Measurements from ENCODE around the gene JHY. TPM values are rescaled to one million over a fixed set of nuclear protein-coding genes. Genes with fewer than 3 reads are reported as not detected.

The JHY gene
- polyA plus RNA-seq (2013, experiment 1 of 4): 1.5 TPM
- 1.7 TPM for polyA plus RNA-seq (2013, experiment 2 of 4)
- 2.0 TPM for polyA plus RNA-seq (2013, experiment 3 of 4)
- 2.1 TPM for polyA plus RNA-seq (2013, experiment 4 of 4)

DNA sequence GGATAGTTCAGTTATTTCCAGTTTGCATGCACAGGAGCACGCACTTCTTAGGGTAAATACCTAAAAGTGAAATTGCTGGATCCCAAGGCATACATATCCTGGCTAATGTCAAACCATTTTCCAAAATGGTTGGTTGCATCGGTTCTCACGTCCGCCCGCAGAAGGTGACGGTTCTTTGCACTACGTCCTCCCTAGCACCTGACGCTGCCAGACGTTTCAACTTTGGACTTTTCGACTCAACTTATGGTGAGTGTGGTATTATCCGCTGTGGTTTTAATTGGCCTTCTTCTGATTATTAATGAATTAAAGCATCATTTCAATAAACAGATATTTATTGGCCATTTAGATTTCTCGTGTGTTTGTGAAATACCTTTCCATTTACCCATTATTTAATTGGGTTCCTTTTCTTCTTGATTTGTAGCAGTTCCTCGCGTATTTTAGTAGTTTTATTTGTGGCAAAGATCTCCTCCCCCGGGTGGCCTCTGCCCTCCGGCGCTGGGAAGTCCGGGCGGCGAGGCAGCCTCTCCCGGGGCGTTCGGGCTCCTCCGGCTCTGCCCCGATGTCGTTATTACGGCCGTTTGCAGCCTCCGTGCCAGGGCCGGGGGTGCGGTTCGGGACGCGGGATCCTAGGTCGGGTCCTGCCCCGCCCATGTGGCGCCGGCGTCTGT is at the start of gene JHY:
JHY (plus strand) TSS at position 571 of the 668 bp plus-strand sequence. CDS start 3,091 bp downstream, outside the sequence.
- H3K27me3 ChIP-seq (ENCODE audit: control insufficient read depth, insufficient read depth, low read length, poor library complexity, severe bottlenecking): peaks cover 26% of the 10 kb centered on the region
- no peak within 1 kb of the TSS for H3K27ac ChIP-seq (ENCODE audit: insufficient read depth, low read depth, low read length, poor library complexity, severe bottlenecking)
- no peaks in the 10 kb centered on the region for H3K9me3 ChIP-seq (ENCODE audit: control insufficient read depth, low read length)
- no peaks in the 10 kb centered on the region for H3K36me3 ChIP-seq (ENCODE audit: control insufficient read depth, insufficient read depth, low read length)
- 24% methylated on average over 36 to 38 of the region's 39 CpGs for WGBS, 2 experiments
- H3K4me3 ChIP-seq (ENCODE audit: insufficient read depth, low read depth, low read length): peak within 1 kb of the TSS; percentile 58
- H3K4me1 ChIP-seq (ENCODE audit: control insufficient read depth, insufficient read depth, low read length): no peaks in the 10 kb centered on the region

DNA sequence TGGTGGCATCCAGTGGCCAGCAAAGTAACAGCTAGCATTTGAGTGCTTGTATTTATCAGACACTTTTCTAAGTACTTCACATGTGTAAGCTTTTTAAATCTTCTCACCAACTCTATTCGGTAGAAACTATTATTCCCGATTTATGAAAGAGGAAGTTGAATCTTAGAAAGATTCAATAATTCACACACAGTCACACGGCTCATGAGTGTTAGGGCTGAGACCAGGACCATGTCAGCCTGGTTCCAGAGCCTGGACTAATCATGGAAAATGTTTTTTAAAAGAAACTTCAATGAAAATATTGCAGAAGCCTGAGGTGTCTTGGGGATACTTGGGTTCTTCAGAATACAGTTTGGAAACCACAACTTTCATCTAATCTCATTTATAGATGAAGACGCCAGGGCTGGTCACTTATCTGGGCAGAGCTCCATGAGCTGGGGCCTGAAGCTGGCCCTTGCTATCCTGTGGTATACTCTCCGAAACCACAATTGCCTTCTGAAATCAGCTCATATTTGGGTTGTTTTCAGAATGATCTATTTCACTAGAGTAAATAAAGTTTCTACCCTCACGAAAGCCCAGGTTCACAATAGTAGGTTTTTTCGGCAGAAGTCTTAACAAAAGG is 48.6 kb upstream of the JHY start:
- 94 to 97% methylated on average over 7 of the region's 7 CpGs for WGBS, 2 experiments
- no peak overlapping the region for H3K27ac ChIP-seq (ENCODE audit: insufficient read depth, low read depth, low read length, poor library complexity, severe bottlenecking)

DNA sequence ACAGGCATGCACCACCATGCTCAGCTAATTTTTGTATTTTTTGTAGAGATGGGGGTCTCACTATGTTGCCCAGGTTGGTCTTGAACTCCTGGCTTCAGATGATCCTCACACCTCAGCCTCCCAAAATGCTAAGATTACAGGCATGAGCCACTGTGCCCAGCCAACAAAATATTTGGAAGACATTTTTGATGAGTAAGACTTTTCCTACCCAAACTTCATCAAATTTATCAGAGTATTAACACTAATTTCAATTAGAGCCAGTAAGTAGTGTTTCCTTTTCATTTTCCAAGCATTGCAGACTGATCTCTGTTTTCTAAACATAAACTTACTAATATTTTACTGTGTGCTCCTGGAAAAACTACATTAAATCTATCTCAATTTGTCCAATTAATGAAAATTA is 45.6 kb upstream of the JHY start:
- no peak overlapping the region for H3K4me3 ChIP-seq (ENCODE audit: insufficient read depth, low read depth, low read length)
- H3K27ac ChIP-seq (ENCODE audit: insufficient read depth, low read depth, low read length, poor library complexity, severe bottlenecking): no peak overlapping the region
- no peaks in the 10 kb centered on the region for H3K9me3 ChIP-seq (ENCODE audit: control insufficient read depth, low read length)
- peaks cover 8% of the 10 kb centered on the region for H3K4me1 ChIP-seq (ENCODE audit: control insufficient read depth, insufficient read depth, low read length)
- no peaks in the 10 kb centered on the region for H3K27me3 ChIP-seq (ENCODE audit: control insufficient read depth, insufficient read depth, low read length, poor library complexity, severe bottlenecking)
- no peaks in the 10 kb centered on the region for H3K36me3 ChIP-seq (ENCODE audit: control insufficient read depth, insufficient read depth, low read length)

More for the DNA sequence above, 48.6 kb upstream of the JHY start:
- peaks cover 8% of the 10 kb centered on the region for H3K4me1 ChIP-seq (ENCODE audit: control insufficient read depth, insufficient read depth, low read length)
- H3K4me3 ChIP-seq (ENCODE audit: insufficient read depth, low read depth, low read length): no peak overlapping the region
- no peaks in the 10 kb centered on the region for H3K27me3 ChIP-seq (ENCODE audit: control insufficient read depth, insufficient read depth, low read length, poor library complexity, severe bottlenecking)
- no peaks in the 10 kb centered on the region for H3K9me3 ChIP-seq (ENCODE audit: control insufficient read depth, low read length)
- H3K36me3 ChIP-seq (ENCODE audit: control insufficient read depth, insufficient read depth, low read length): no peaks in the 10 kb centered on the region

DNA sequence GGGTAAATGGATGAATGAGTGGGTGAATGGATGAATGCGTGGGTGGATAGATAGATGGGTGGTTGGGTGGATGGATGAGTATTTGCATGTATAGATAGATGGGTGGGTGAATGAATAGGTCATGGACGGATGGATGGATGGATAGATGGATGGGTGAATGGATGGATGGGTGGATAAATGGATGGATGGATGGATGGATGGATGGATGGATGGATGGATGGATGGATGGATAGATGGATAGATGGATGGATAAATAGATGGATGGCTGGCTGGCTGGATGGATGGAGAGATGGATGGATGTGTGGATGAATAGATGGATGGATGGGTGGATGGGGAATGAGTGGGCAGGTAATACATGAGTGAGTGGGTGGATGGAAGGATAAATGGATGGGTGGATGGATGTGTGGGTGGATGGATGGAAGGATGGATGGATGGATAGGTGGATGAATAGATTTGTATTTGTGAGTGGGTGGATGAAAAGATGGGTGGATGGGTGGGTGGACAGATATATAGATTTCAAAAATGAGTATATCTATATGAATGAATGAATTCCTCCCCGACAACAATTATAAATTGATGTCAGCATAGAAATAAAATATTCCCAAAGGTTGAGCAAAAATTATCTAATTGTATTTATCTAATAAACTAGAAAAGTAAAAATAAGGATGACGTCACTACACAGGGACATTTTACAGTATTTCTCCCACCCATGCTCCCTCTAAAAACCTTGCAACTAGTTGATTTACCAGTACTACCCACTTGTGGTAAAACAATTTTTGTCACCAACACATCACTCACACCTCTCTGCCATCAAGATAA is 44.8 kb upstream of the JHY start:
- WGBS, 2 experiments: 93 to 96% methylated on average over 3 of the region's 4 CpGs
- no peaks in the 10 kb centered on the region for H3K9me3 ChIP-seq (ENCODE audit: control insufficient read depth, low read length)
- H3K27me3 ChIP-seq (ENCODE audit: control insufficient read depth, insufficient read depth, low read length, poor library complexity, severe bottlenecking): no peaks in the 10 kb centered on the region
- peaks cover 5% of the 10 kb centered on the region for H3K4me1 ChIP-seq (ENCODE audit: control insufficient read depth, insufficient read depth, low read length)
- no peak overlapping the region for H3K27ac ChIP-seq (ENCODE audit: insufficient read depth, low read depth, low read length, poor library complexity, severe bottlenecking)
- no peak overlapping the region for H3K4me3 ChIP-seq (ENCODE audit: insufficient read depth, low read depth, low read length)
- no peaks in the 10 kb centered on the region for H3K36me3 ChIP-seq (ENCODE audit: control insufficient read depth, insufficient read depth, low read length)

DNA sequence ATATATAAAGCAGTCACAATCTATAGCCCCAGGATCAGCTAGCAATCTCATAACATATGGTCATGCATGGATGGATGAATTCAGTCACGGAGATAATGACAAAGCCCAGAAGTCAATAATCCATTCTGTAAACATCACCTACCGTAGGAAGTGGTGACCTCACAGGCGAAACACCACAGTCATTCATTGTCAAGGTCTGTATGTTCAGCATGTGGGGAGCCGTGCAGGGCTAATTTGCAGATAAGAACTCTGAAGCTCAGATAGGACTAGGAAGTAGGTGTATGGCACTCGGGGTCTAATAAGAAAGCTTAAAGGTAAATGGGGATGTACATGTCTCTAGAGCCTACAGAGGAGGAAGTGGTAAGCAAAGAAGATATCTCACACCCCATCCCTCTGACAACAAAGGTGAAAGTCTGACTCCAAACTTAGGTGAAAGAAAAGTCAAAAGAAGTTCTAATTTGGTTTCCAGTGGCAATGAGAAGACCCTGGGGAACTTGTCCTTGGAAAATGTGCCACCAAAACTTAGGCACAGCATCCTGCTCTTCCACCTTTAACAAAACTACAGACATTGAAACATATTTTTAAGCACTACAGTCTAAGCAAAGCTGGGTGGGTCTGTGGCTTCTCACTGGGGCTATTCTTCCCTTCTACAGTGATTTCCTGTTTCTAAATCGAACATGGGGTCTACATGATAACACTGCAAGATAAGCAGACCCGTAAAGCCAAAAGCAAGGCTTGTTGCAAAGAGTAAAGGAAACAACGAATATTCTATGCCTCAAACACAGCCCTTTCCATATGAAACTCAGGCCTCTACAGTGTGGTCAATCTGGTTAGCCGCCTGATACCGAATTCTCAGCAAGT is 39.0 kb upstream of the JHY start:
- Histone ChIP-seq H3K4me3 (ENCODE audit: insufficient read depth, low read depth, low read length) (no peak overlapping the region), H3K27ac (ENCODE audit: insufficient read depth, low read depth, low read length, poor library complexity, severe bottlenecking) (no peak overlapping the region), H3K36me3 (ENCODE audit: control insufficient read depth, insufficient read depth, low read length) (no peaks in the 10 kb centered on the region), H3K4me1 (ENCODE audit: control insufficient read depth, insufficient read depth, low read length) (no peaks in the 10 kb centered on the region), H3K27me3 (ENCODE audit: control insufficient read depth, insufficient read depth, low read length, poor library complexity, severe bottlenecking) (no peaks in the 10 kb centered on the region), H3K9me3 (ENCODE audit: control insufficient read depth, low read length) (no peaks in the 10 kb centered on the region)
- WGBS, 2 experiments: 93 to 95% methylated on average over 8 to 10 of the region's 10 CpGs

DNA sequence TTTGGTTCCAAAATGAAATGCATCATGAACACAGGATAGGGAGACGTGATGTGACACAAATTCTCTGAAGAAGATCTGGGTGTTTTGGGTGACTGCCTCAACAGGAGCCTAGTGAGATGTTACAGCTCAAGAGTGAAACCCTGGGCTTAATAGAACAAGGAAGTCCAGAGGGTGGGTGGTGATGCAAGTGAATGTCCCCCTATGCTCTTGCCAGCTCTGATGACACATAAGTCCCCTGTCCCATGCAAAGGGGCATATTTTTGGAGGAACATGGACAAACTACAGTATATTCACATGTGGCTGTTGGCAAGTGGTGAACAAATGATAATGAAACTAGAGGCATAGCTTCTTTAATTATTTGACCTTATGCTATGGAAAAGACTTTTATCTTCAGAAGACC is 35.1 kb upstream of the JHY start:
- WGBS, 2 experiments: 94 to 100% methylated on average over 1 of the region's 1 CpG
- H3K4me1 ChIP-seq (ENCODE audit: control insufficient read depth, insufficient read depth, low read length): peaks cover 7% of the 10 kb centered on the region
- no peak overlapping the region for H3K27ac ChIP-seq (ENCODE audit: insufficient read depth, low read depth, low read length, poor library complexity, severe bottlenecking)
- no peak overlapping the region for H3K4me3 ChIP-seq (ENCODE audit: insufficient read depth, low read depth, low read length)
- no peaks in the 10 kb centered on the region for H3K9me3 ChIP-seq (ENCODE audit: control insufficient read depth, low read length)
- H3K36me3 ChIP-seq (ENCODE audit: control insufficient read depth, insufficient read depth, low read length): no peaks in the 10 kb centered on the region
- no peaks in the 10 kb centered on the region for H3K27me3 ChIP-seq (ENCODE audit: control insufficient read depth, insufficient read depth, low read length, poor library complexity, severe bottlenecking)

DNA sequence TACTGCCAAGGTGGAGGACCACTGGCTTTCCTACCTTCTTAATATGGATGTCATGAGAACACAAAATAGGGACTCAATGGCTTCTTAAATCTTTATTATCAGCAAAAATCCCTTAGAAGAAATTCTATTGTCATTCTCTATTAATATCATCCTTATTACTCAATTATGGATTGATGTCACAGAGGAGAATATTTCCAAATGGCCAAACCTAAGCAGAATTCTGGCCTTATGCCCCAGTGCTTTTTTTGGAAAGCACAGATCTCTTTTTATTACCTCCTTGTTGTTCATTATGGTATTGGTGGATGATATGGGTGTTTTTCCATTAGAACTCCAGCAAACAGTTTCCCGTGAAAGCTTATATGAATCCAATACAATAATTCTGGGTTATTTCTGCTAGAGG is 34.4 kb upstream of the JHY start:
- H3K36me3 ChIP-seq (ENCODE audit: control insufficient read depth, insufficient read depth, low read length): no peaks in the 10 kb centered on the region
- H3K4me3 ChIP-seq (ENCODE audit: insufficient read depth, low read depth, low read length): no peak overlapping the region
- no peaks in the 10 kb centered on the region for H3K9me3 ChIP-seq (ENCODE audit: control insufficient read depth, low read length)
- no peaks in the 10 kb centered on the region for H3K27me3 ChIP-seq (ENCODE audit: control insufficient read depth, insufficient read depth, low read length, poor library complexity, severe bottlenecking)
- 100% methylated on average over 1 of the region's 1 CpG; no CpG with 5 or more reads in 1 of the 2 experiments for WGBS, 2 experiments
- H3K4me1 ChIP-seq (ENCODE audit: control insufficient read depth, insufficient read depth, low read length): peaks cover 7% of the 10 kb centered on the region
- no peak overlapping the region for H3K27ac ChIP-seq (ENCODE audit: insufficient read depth, low read depth, low read length, poor library complexity, severe bottlenecking)

DNA sequence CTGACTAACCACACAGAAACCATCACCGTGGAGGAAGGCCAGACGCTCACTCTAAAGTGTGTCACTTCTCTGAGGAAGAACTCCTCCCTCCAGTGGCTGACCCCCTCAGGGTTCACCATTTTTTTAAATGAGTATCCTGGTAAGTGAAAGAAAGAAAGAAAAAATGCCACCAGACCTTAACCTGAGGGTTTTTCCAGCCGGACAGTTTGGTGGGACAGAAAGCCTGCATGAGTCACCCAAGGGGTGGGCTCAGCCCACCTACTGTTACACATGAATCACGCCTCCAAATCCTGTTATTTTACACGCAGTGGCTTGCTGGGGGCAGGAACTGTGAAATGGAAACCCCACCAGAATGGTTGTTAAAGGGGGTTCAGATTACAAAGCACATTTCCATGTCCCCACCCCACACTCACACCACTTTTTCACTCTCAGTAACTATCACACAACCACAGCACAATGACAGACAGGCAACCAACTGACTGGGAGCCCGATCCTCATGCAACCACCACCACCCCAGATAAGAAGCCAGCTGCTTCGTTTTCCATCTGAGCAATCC is 32.4 kb upstream of the JHY start:
- H3K27me3 ChIP-seq (ENCODE audit: control insufficient read depth, insufficient read depth, low read length, poor library complexity, severe bottlenecking): no peaks in the 10 kb centered on the region
- H3K4me1 ChIP-seq (ENCODE audit: control insufficient read depth, insufficient read depth, low read length): peaks cover 7% of the 10 kb centered on the region
- H3K9me3 ChIP-seq (ENCODE audit: control insufficient read depth, low read length): no peaks in the 10 kb centered on the region
- no peaks in the 10 kb centered on the region for H3K36me3 ChIP-seq (ENCODE audit: control insufficient read depth, insufficient read depth, low read length)
- no peak overlapping the region for H3K4me3 ChIP-seq (ENCODE audit: insufficient read depth, low read depth, low read length)
- peak overlapping the region; percentile 44 for H3K27ac ChIP-seq (ENCODE audit: insufficient read depth, low read depth, low read length, poor library complexity, severe bottlenecking)
- WGBS, 2 experiments: 26 to 41% methylated on average over 7 of the region's 7 CpGs

DNA sequence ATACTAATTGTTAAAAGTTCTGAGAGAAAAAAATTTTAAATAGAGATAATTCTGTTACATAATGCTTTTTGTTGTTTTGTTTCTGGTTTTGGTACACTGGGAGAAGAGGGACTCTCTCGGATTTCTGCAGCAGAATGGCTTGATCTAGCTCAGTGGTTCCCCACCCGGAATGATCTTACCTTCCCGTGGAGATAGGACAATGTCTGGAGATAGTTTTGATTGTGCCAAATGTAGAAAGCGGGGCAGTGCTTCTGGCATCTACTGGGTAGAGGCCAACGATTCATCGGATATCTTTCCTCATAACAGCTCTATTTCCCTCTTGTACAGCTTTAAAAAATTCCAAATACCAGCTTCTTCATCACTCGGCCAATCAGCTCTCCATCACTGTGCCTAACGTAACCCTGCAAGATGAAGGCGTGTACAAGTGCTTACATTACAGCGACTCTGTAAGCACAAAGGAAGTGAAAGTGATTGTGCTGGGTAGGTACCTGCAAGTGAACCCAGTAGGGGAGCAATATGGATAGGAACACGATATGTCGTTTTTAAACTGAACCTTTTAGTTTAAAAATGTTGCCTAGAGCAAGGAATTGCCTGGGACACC is 31.1 kb upstream of the JHY start:
- WGBS, 2 experiments: 94 to 95% methylated on average over 12 of the region's 12 CpGs
- Histone ChIP-seq H3K27me3 (ENCODE audit: control insufficient read depth, insufficient read depth, low read length, poor library complexity, severe bottlenecking) (no peaks in the 10 kb centered on the region), H3K36me3 (ENCODE audit: control insufficient read depth, insufficient read depth, low read length) (no peaks in the 10 kb centered on the region), H3K27ac (ENCODE audit: insufficient read depth, low read depth, low read length, poor library complexity, severe bottlenecking) (no peak overlapping the region), H3K4me3 (ENCODE audit: insufficient read depth, low read depth, low read length) (no peak overlapping the region), H3K9me3 (ENCODE audit: control insufficient read depth, low read length) (no peaks in the 10 kb centered on the region), H3K4me1 (ENCODE audit: control insufficient read depth, insufficient read depth, low read length) (peaks cover 7% of the 10 kb centered on the region)

Measured in ectodermal cell (in vitro differentiated cells).